OCI-LY1 (cell line): ENCODE measurements around the gene SUSD1.

ENCODE experiments used
- H2AFZ ChIP-seq: fragments of 200-600 bp; sonication (generic), shearing (Covaris generic); 2 replicates; pipeline ENCODE4 v1.6.0; 2014; ENCODE audit warnings: antibody characterized with exemption, mild to moderate bottlenecking, low read length
- H3F3A ChIP-seq: fragments of 200-600 bp; sonication (generic), shearing (Covaris generic); 2 replicates; pipeline ENCODE4 v1.6.0; 2014; ENCODE audit warnings: mild to moderate bottlenecking, antibody characterized with exemption, low read length, moderate library complexity; ENCODE audit not compliant: insufficient read depth
- H3K27ac ChIP-seq: fragments of 200-600 bp; sonication (generic); 2 replicates; pipeline ENCODE4 v1.5.1; 2014; ENCODE audit warnings: low read length, mixed run types, mild to moderate bottlenecking, low read depth; ENCODE audit not compliant: poor library complexity, severe bottlenecking
- H3K27me3 ChIP-seq: fragments of 200-600 bp; sonication (generic); 2 replicates; pipeline ENCODE4 v1.6.0; 2014; ENCODE audit warnings: antibody characterized with exemption, mild to moderate bottlenecking, low read length, moderate library complexity; ENCODE audit not compliant: insufficient read depth
- H3K36me3 ChIP-seq: fragments of 200-600 bp; sonication (generic); 2 replicates; pipeline ENCODE4 v1.6.1; 2014; ENCODE audit warnings: mild to moderate bottlenecking, antibody characterized with exemption, low read length, moderate library complexity, mixed read lengths; ENCODE audit not compliant: insufficient read depth
- H3K4me1 ChIP-seq: fragments of 200-600 bp; sonication (generic); 2 replicates; pipeline ENCODE4 v1.5.1; 2014; ENCODE audit warnings: mild to moderate bottlenecking, low read length, moderate library complexity; ENCODE audit not compliant: insufficient read depth, severe bottlenecking
- H3K4me2 ChIP-seq: fragments of 200-600 bp; sonication (generic), shearing (Covaris generic); 2 replicates; pipeline ENCODE4 v1.6.1; 2014; ENCODE audit warnings: low read length
- H3K4me3 ChIP-seq: fragments of 200-600 bp; sonication (generic); 2 replicates; pipeline ENCODE4 v1.5.1; 2014; ENCODE audit warnings: low read length, low read depth, mild to moderate bottlenecking, mixed read lengths; ENCODE audit not compliant: poor library complexity, severe bottlenecking
- H3K79me2 ChIP-seq: fragments of 200-600 bp; shearing (Covaris generic); 2 replicates; pipeline ENCODE4 v1.6.1; 2016; ENCODE audit warnings: mixed run types, low read length, mixed read lengths; ENCODE audit not compliant: insufficient read depth
- H3K9ac ChIP-seq: fragments of 200-600 bp; sonication (generic), shearing (Covaris generic); 2 replicates; pipeline ENCODE4 v1.6.1; 2014; ENCODE audit warnings: mild to moderate bottlenecking, low read length, mixed read lengths
- H3K9me2 ChIP-seq: fragments of 200-600 bp; sonication (generic), shearing (Covaris generic); 2 replicates; pipeline ENCODE4 v1.6.1; 2014; ENCODE audit warnings: low read depth, mild to moderate bottlenecking, low read length, mixed read lengths
- H3K9me3 ChIP-seq: fragments of 200-600 bp; shearing (Covaris generic); 2 replicates; pipeline ENCODE4 v1.6.1; 2014; ENCODE audit warnings: low read length, mixed read lengths
- H4K20me1 ChIP-seq: fragments of 200-600 bp; sonication (generic), shearing (Covaris generic); 2 replicates; pipeline ENCODE4 v1.6.0; 2016; ENCODE audit warnings: mild to moderate bottlenecking, low read length; ENCODE audit not compliant: insufficient read depth
- EZH2 ChIP-seq: fragments of 200-600 bp; sonication (generic), shearing (Covaris generic); IDR thresholded peaks from 2 replicates; pipeline ENCODE4 v1.8.0; 2017; ENCODE audit warnings: borderline replicate concordance, mixed run types, mild to moderate bottlenecking, antibody characterized with exemption, low read length, moderate library complexity, mixed read lengths
- TF ChIP-seq, protein P1 (sequence below): fragments of 200-600 bp; sonication (generic), shearing (Covaris generic); IDR thresholded peaks from 2 replicates; pipeline ENCODE4 v1.5.1; 2017; ENCODE audit warnings: mild to moderate bottlenecking, antibody characterized with exemption, low read length, moderate library complexity, mixed read lengths

SUSD1 gene

GRCh38 chr9:112069318-112070169 lies 105.6 kb downstream of the SUSD1 start:
- no peak overlapping the region for H3K27ac ChIP-seq
- H3K27me3 ChIP-seq, result no peaks in the 10 kb centered on the region
- no peak overlapping the region for H3K4me2 ChIP-seq
- no peak overlapping the region for H3K9ac ChIP-seq
- H3K79me2 ChIP-seq, result no peaks in the 10 kb centered on the region
- no peak for TF ChIP-seq EZH2
- TF ChIP-seq, protein P1, sequence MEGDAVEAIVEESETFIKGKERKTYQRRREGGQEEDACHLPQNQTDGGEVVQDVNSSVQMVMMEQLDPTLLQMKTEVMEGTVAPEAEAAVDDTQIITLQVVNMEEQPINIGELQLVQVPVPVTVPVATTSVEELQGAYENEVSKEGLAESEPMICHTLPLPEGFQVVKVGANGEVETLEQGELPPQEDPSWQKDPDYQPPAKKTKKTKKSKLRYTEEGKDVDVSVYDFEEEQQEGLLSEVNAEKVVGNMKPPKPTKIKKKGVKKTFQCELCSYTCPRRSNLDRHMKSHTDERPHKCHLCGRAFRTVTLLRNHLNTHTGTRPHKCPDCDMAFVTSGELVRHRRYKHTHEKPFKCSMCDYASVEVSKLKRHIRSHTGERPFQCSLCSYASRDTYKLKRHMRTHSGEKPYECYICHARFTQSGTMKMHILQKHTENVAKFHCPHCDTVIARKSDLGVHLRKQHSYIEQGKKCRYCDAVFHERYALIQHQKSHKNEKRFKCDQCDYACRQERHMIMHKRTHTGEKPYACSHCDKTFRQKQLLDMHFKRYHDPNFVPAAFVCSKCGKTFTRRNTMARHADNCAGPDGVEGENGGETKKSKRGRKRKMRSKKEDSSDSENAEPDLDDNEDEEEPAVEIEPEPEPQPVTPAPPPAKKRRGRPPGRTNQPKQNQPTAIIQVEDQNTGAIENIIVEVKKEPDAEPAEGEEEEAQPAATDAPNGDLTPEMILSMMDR, result no peak
- no peaks in the 10 kb centered on the region for H3F3A ChIP-seq
- H3K9me3 ChIP-seq, result no peaks in the 10 kb centered on the region
- H3K9me2 ChIP-seq, result no peaks in the 10 kb centered on the region
- no peaks in the 10 kb centered on the region for H3K36me3 ChIP-seq
- no peak overlapping the region for H3K4me3 ChIP-seq
- peaks cover 21% of the 10 kb centered on the region for H3K4me1 ChIP-seq
- no peaks in the 10 kb centered on the region for H4K20me1 ChIP-seq
- H2AFZ ChIP-seq, result no peak overlapping the region

DNA sequence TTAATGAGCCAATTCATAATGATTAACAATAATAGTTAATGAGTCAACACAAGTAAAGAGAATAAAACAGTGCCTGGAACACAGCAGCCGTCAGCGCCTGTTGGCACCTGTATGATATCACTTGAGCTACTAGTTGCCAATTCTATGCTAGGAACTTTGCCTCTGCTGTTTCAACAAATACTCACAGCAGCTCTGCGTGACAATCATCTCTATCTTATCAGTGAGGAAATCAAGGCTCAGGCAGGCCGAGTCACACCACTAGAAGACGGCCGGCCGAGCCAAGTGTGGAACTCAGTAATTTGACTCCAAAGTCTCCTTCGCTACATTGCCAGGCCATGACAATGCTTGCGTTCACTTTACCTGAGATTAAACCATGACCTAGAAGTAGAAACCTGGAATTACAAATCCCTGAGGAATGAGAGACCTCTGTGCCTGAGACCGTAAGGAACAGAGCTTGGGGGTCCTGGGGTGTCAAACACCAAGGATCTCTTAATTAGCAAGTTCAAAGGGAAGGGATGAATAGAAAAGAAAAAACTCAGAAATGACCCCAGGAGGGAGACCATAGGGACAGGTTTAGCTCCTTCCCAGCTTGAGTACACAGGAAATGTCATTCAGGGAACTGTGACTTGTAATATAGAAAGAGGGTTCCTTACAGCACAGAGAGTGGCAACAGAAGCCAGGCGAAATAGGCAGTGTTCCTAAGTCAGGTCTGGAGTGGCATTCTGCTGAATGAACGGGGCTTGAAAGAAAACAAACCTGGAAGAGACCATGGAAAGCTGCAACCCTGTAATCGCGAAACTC lies 109.1 kb downstream of the SUSD1 start:
- TF ChIP-seq, protein P1, result no peak
- no peak for TF ChIP-seq EZH2
- Histone ChIP-seq H3K4me2 (no peak overlapping the region), H3K9me2 (no peaks in the 10 kb centered on the region), H3K9me3 (no peaks in the 10 kb centered on the region), H3K4me1 (peaks cover 22% of the 10 kb centered on the region), H3K27me3 (no peaks in the 10 kb centered on the region), H3K79me2 (no peaks in the 10 kb centered on the region), H3K36me3 (no peaks in the 10 kb centered on the region), H2AFZ (no peak overlapping the region), H3K9ac (no peak overlapping the region), H3K27ac (no peak overlapping the region), H4K20me1 (no peaks in the 10 kb centered on the region), H3F3A (no peaks in the 10 kb centered on the region), H3K4me3 (no peak overlapping the region)

DNA sequence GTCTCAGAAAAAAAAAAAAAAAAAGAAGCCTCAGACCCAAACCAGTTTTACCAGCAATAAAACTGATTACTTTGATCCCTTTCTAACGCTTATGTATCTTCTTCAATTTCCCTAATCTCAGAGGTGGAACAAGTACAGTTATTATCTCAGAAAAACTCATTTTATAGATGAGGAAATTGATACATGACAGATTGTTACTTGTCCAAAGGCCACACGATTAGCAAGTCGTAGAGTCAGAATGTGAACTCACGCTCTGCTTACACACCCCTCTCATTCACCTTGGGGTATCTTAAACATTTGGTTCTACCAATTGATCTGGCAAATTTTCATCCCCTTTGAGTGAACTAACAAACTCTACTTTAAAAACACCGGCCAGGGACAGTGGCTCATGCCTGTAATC lies 110.2 kb downstream of the SUSD1 start:
- no peak overlapping the region for H3K27ac ChIP-seq

More for the DNA sequence above, 110.2 kb downstream of the SUSD1 start:
- Histone ChIP-seq H3K9me3 (no peaks in the 10 kb centered on the region), H3K4me3 (no peak overlapping the region), H3K79me2 (no peaks in the 10 kb centered on the region), H3K4me2 (no peak overlapping the region), H3K36me3 (no peaks in the 10 kb centered on the region), H3F3A (no peaks in the 10 kb centered on the region), H3K9ac (no peak overlapping the region), H2AFZ (no peak overlapping the region), H3K9me2 (no peaks in the 10 kb centered on the region), H3K4me1 (peaks cover 23% of the 10 kb centered on the region), H4K20me1 (no peaks in the 10 kb centered on the region), H3K27me3 (no peaks in the 10 kb centered on the region)
- TF ChIP-seq, protein P1, result no peak
- no peak for TF ChIP-seq EZH2
